Caco-2 (cell line): ENCODE data around the gene SH2B2. TPM values are rescaled to one million over a fixed set of nuclear protein-coding genes. Genes with fewer than 3 reads are reported as not detected.

Experiments
- BruUV-seq: library from RNA; stranded (reverse); fragments of 400-500 nt; replicated peaks from 2 replicates; lab custom pipeline; 2021; lab: Mats Ljungman, UMichigan
- CTCF ChIA-PET: fragments of 300-600 bp; sonication (Branson Sonifier 250); formaldehyde crosslinking; loops from one replicate; lab custom pipeline; 2022; ENCODE audit warnings: antibody characterized with exemption; lab: Charles Lee
- POLR2A ChIA-PET: fragments of 300-600 bp; sonication (Branson Sonifier 250); formaldehyde crosslinking; loops from one replicate; lab custom pipeline; 2022; ENCODE audit warnings: antibody characterized with exemption; lab: Charles Lee
- DNase-seq, 2 experiments: peaks; one replicate each; pipeline versions ENCODE4 v3.0.0 to v3.0.0-alpha.2; 2020 to 2022
- H3K27me3 ChIP-seq: replicated peaks from 2 replicates; pipeline ENCODE4 v1.6.0; 2011; ENCODE audit warnings: low read length; ENCODE audit not compliant: control insufficient read depth, insufficient read depth
- H3K36me3 ChIP-seq: 2 replicates; pipeline ENCODE4 v1.5.1; 2011; ENCODE audit warnings: low read length; ENCODE audit not compliant: control insufficient read depth, insufficient read depth
- H3K4me1 ChIP-seq: fragments of 250-450 bp; sonication (Bioruptor Pico); 2 replicates; pipeline ENCODE4 v1.5.1; 2020; ENCODE audit warnings: mild to moderate bottlenecking
- H3K4me3 ChIP-seq: 2 replicates; pipeline ENCODE4 v1.5.1; 2011; ENCODE audit warnings: low read depth, mild to moderate bottlenecking, control low read depth, low read length
- H3K9me3 ChIP-seq: fragments of 250-450 bp; sonication (Bioruptor Pico); 2 replicates; pipeline ENCODE4 v1.5.1; 2020; ENCODE audit warnings: mild to moderate bottlenecking, moderate library complexity
- H3K27ac Mint-ChIP-seq: one replicate; pipeline ENCODE4 v1.8.0; 2022; ENCODE audit warnings: mixed read lengths; ENCODE audit not compliant: unreplicated experiment
- H3K27me3 Mint-ChIP-seq: one replicate; pipeline ENCODE4 v1.8.0; 2022; ENCODE audit warnings: mixed read lengths; ENCODE audit not compliant: insufficient read depth, unreplicated experiment
- H3K36me3 Mint-ChIP-seq: one replicate; pipeline ENCODE4 v1.8.0; 2022; ENCODE audit warnings: mild to moderate bottlenecking, mixed read lengths; ENCODE audit not compliant: insufficient read depth, unreplicated experiment
- H3K4me1 Mint-ChIP-seq: one replicate; pipeline ENCODE4 v1.8.0; 2022; ENCODE audit warnings: low read depth, mixed read lengths; ENCODE audit not compliant: unreplicated experiment
- H3K4me3 Mint-ChIP-seq: one replicate; pipeline ENCODE4 v1.8.0; 2022; ENCODE audit warnings: mild to moderate bottlenecking, moderate library complexity, mixed read lengths; ENCODE audit not compliant: unreplicated experiment
- H3K9me3 Mint-ChIP-seq: one replicate; pipeline ENCODE4 v1.8.0; 2022; ENCODE audit warnings: mixed read lengths; ENCODE audit not compliant: unreplicated experiment
- CTCF ChIP-seq, 2 experiments: fragments of 200-600 bp in 1 of 2; IDR thresholded peaks; 1 replicate in 1 of 2; 2 replicates in 1 of 2; pipeline versions ENCODE4 v1.5.1 to v1.8.0; 2011 to 2022; ENCODE audit warnings: antibody characterized with exemption in 1 of 2, control low read depth in 1 of 2, inconsistent platforms in 1 of 2, low read depth in 1 of 2, low read length in 1 of 2, mild to moderate bottlenecking in 1 of 2, moderate library complexity in 1 of 2; ENCODE audit not compliant: insufficient read depth in 1 of 2, severe bottlenecking in 1 of 2, unreplicated experiment in 1 of 2
- intact Hi-C: fragments of 100-400 bp; cut with micrococcal nuclease; formaldehyde crosslinking; loops from one replicate; pipeline ENCODE4 v1.10.0; 2022; ENCODE audit not compliant: unreplicated experiment
- total RNA-seq: library from RNA; stranded (reverse); gene quantifications from 2 replicates; pipeline ENCODE4 v1.2.3, GENCODE V29; 2022

Gene SH2B2
- total RNA-seq, 1 experiment from 2014 or later: 10.6 TPM

DNA sequence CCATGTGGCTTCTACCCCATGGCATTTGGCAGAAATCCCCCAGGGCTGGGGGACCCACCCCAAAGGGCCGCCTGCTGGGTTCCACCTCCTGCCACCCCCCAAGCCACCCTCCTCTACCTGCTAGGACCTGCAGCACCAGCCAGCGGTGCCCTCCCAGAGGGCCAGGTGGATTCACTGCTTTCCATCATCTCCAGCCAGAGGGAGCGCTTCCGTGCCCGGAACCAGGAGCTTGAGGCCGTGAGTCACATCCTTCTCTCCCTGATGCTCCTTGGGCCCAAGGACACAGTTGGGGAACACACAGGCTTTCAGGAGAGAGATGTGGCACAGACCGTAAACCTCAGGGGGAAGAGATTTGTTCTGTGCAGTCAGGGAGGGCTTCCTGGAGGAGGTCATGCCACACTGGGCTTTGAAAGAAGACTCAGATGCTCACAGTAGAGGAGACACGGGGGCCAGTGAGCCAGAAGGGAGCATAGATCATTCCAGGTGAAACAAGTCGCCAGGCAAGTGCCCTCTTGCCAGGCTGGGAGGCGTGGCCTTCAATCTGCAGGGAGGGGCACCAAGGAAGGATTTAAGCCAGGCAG is 11.5 kb upstream of the SH2B2 start:
- H3K36me3 Mint-ChIP-seq: peaks cover 14% of the 10 kb centered on the region
- CTCF ChIA-PET: no interaction called here

GRCh38 chr7:102277901-102278300 is 8.8 kb upstream of the SH2B2 start:
- H3K4me1 Mint-ChIP-seq: no peaks in the 10 kb centered on the region
- CTCF ChIA-PET: no interaction called here
- no peak for DNase-seq
- H3K9me3 ChIP-seq: no peaks in the 10 kb centered on the region
- H3K4me3 Mint-ChIP-seq: no peak overlapping the region
- peaks cover 14% of the 10 kb centered on the region for H3K36me3 Mint-ChIP-seq
- no peaks in the 10 kb centered on the region for H3K36me3 ChIP-seq
- H3K4me3 ChIP-seq: no peak overlapping the region
- intact Hi-C loops: no loop called here
- POLR2A ChIA-PET: no interaction called here
- BruUV-seq: no TSS peak
- no peak for TF ChIP-seq CTCF (IDR thresholded peaks at IDR 0.05; ENCODE audit: insufficient read depth in 1 of 2, low read depth in 1 of 2, low read length in 1 of 2, severe bottlenecking in 1 of 2, unreplicated experiment in 1 of 2)
- H3K27me3 Mint-ChIP-seq: no peaks in the 10 kb centered on the region
- H3K9me3 Mint-ChIP-seq: no peaks in the 10 kb centered on the region
- no peak overlapping the region for H3K27ac Mint-ChIP-seq
- peaks cover 8% of the 10 kb centered on the region for H3K4me1 ChIP-seq
- H3K27me3 ChIP-seq: no peaks in the 10 kb centered on the region

More for the DNA sequence above, 11.5 kb upstream of the SH2B2 start:
- Histone ChIP-seq H3K27me3 (no peaks in the 10 kb centered on the region), H3K9me3 (no peaks in the 10 kb centered on the region), H3K36me3 (no peaks in the 10 kb centered on the region), H3K4me1 (peaks cover 10% of the 10 kb centered on the region), H3K4me3 (no peak overlapping the region)
- no peak overlapping the region for H3K4me3 Mint-ChIP-seq
- H3K9me3 Mint-ChIP-seq: no peaks in the 10 kb centered on the region
- BruUV-seq: no TSS peak
- POLR2A ChIA-PET: no interaction called here
- peaks cover 5% of the 10 kb centered on the region for H3K4me1 Mint-ChIP-seq
- no peak for DNase-seq
- no peak for TF ChIP-seq CTCF (IDR thresholded peaks at IDR 0.05; ENCODE audit: insufficient read depth in 1 of 2, low read depth in 1 of 2, low read length in 1 of 2, severe bottlenecking in 1 of 2, unreplicated experiment in 1 of 2)
- intact Hi-C loops: no loop called here
- no peak overlapping the region for H3K27ac Mint-ChIP-seq
- no peaks in the 10 kb centered on the region for H3K27me3 Mint-ChIP-seq

GRCh38 chr7:102279537-102280400 is 6.9 kb upstream of the SH2B2 start:
- H3K4me1 ChIP-seq: no peaks in the 10 kb centered on the region
- no peaks in the 10 kb centered on the region for H3K9me3 ChIP-seq
- ChIA-PET POLR2A (interaction anchor here (0.6 kb wide), 1 partner anchor 113 kb away, joined by 4 read pairs; no protein-coding TSS in a partner anchor), CTCF (interaction anchor here (0.6 to 1.4 kb wide), 4 partner anchors 107 to 114 kb away, joined by 3 to 9 read pairs (median 4); no protein-coding TSS in a partner anchor)
- TF ChIP-seq CTCF (IDR thresholded peaks at IDR 0.05; ENCODE audit: insufficient read depth in 1 of 2, low read depth in 1 of 2, low read length in 1 of 2, severe bottlenecking in 1 of 2, unreplicated experiment in 1 of 2): peak; percentile 92 to 96
- peak; percentile 73 to 79 for DNase-seq
- no peak overlapping the region for H3K4me3 ChIP-seq
- no peak overlapping the region for H3K4me3 Mint-ChIP-seq
- BruUV-seq: no TSS peak
- H3K9me3 Mint-ChIP-seq: no peaks in the 10 kb centered on the region
- intact Hi-C loops: loop anchor here (1.0 to 10.0 kb wide), 2 partner anchors 111 to 175 kb away; no protein-coding TSS in a partner anchor
- peaks cover 1% of the 10 kb centered on the region for H3K4me1 Mint-ChIP-seq
- no peak overlapping the region for H3K27ac Mint-ChIP-seq
- H3K27me3 ChIP-seq: no peaks in the 10 kb centered on the region
- peaks cover 8% of the 10 kb centered on the region for H3K36me3 Mint-ChIP-seq
- no peaks in the 10 kb centered on the region for H3K36me3 ChIP-seq
- no peaks in the 10 kb centered on the region for H3K27me3 Mint-ChIP-seq
